ENCODE measurements around the gene DGLUCY.
"Not testable (repeated sequence)": the region's sequence is repeated elsewhere in the genome, so short reads cannot be mapped to it uniquely, and the experiment has no call there.

The DGLUCY gene

GRCh38 chr14:91234791-91235114 is 120.9 kb downstream of the DGLUCY start:
- DNase-seq = no peak

GRCh38 chr14:91235841-91236240 is 122.0 kb downstream of the DGLUCY start:
- DNase-seq = no peak

GRCh38 chr14:91237219-91237618 is 123.3 kb downstream of the DGLUCY start:
- no peak for DNase-seq

GRCh38 chr14:91238085-91238484 is 124.2 kb downstream of the DGLUCY start:
- DNase-seq = no peak

- DNase-seq = no peak
Observed at GRCh38 chr14:91238661-91239060, 124.8 kb downstream of the DGLUCY start.

- DNase-seq = peak in 2 of 14 donors; percentile 13 to 26
Observed at GRCh38 chr14:91241863-91242262, 128.0 kb downstream of the DGLUCY start.

GRCh38 chr14:91242635-91243034 is 128.8 kb downstream of the DGLUCY start:
- DNase-seq = no peak

GRCh38 chr14:91243074-91243471 is 129.2 kb downstream of the DGLUCY start:
- no peak for DNase-seq

GRCh38 chr14:91244501-91244901 is 130.6 kb downstream of the DGLUCY start, which contains the start of gene GPR68:
Gene GPR68, minus strand, starts transcription at chr14:91244704. Its CDS starts 9,654 bp downstream, at chr14:91235050.
- peak in 11 of 14 donors; percentile 8 to 81 (median 41) for DNase-seq

GRCh38 chr14:91245029-91245428 is 131.2 kb downstream of the DGLUCY start:
- DNase-seq = peak in 1 of 14 donors; percentile 34

- DNase-seq = not testable (repeated sequence)
Observed at GRCh38 chr14:91245616-91246015, 131.7 kb downstream of the DGLUCY start.

- DNase-seq = no peak
Observed at GRCh38 chr14:91246051-91246852, 132.4 kb downstream of the DGLUCY start.

GRCh38 chr14:91249841-91250616 is 136.2 kb downstream of the DGLUCY start:
- DNase-seq = peak in 2 of 14 donors; percentile 15 to 80

GRCh38 chr14:91250912-91251311 is 137.0 kb downstream of the DGLUCY start:
- peak in 1 of 14 donors; percentile 60 for DNase-seq

GRCh38 chr14:91252871-91253794 is 139.3 kb downstream of the DGLUCY start:
- DNase-seq = peak in 3 of 14 donors; percentile 14 to 66 (median 24)

- peak in 1 of 14 donors; percentile 31 for DNase-seq
Observed at GRCh38 chr14:91253795-91254323, 140.0 kb downstream of the DGLUCY start.

- no peak for DNase-seq
Observed at GRCh38 chr14:91254461-91254860, 140.6 kb downstream of the DGLUCY start.

- DNase-seq = peak in 1 of 14 donors; percentile 80
Observed at GRCh38 chr14:91255026-91255695, 141.3 kb downstream of the DGLUCY start.

- DNase-seq = peak in 1 of 14 donors; percentile 20
Observed at GRCh38 chr14:91256661-91257060, 142.8 kb downstream of the DGLUCY start.

- peak in 1 of 14 donors; percentile 66 for DNase-seq
Observed at GRCh38 chr14:91257328-91258010, 143.6 kb downstream of the DGLUCY start.
